Right forelimb (tissue), 1 donor: ENCODE results near the gene TMC1.
A peak's percentile ranks its signal among the peaks of the same experiment; 100 is the strongest.
"Not testable (repeated sequence)": the region's sequence is repeated elsewhere in the genome, so short reads cannot be mapped to it uniquely, and the experiment has no call there.

ENCODE experiments used
- DNase-seq: peaks from one replicate; pipeline ENCODE4 v3.0.0-alpha.2; 2018

Gene TMC1

DNA sequence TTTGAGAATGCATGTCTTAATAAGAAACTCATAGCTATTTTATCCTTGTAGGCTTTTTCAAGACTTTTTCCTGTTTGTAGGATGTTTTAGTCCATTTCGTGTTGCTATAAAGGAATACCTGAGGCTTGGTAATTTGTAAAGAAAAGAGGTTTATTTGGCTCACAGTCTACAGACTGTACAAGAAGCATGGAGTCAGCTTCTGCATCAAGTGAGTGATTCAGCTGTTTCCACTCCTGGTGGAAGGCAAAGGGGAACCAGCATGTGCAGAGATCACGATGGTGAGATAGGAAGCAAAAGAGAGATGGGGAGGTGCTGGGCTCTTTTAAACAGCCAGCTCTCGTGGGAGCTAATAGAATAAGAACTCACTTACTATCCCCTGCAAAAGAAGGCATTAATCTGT, 254.2 kb downstream of the TMC1 start:
- DNase-seq: no peak

DNA sequence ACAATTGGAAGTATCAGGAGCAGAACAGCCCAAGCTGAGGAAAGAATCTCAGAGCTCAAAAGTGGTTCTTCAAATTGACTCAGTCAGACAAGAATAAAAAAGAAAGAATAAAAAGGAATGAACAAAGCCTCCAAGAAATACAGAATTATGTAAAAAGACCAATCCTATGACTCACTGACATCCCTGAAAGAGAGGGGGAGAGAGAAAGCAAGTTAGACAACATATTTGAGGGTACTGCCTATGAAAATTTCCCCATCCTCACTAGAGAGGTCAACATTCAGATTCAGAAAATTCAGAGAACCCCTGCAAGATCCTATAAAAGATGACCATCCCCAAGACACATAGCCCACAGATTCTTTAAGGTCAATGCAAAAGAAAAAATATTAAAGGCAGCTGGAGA, 258.2 kb downstream of the TMC1 start:
- no peak for DNase-seq

DNA sequence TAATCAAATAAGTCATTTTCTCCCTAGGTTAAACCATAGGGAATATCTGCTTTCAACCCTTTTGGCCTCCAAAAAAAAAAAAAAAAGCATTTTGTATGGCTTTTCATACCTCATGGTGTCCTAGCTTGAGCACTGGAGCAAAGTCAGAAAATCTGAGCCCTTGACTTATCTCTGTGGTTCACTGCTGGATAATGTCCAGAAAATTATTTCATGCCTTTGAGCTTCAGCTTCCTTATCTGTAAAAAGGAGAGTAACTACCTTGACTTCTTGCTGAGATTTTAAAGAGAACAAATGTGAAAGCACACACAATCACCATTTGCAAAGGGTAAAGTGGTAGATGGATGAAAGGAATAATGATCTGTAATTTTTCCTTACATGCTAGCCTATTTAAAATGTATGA, 265.5 kb downstream of the TMC1 start:
- no peak for DNase-seq

DNA sequence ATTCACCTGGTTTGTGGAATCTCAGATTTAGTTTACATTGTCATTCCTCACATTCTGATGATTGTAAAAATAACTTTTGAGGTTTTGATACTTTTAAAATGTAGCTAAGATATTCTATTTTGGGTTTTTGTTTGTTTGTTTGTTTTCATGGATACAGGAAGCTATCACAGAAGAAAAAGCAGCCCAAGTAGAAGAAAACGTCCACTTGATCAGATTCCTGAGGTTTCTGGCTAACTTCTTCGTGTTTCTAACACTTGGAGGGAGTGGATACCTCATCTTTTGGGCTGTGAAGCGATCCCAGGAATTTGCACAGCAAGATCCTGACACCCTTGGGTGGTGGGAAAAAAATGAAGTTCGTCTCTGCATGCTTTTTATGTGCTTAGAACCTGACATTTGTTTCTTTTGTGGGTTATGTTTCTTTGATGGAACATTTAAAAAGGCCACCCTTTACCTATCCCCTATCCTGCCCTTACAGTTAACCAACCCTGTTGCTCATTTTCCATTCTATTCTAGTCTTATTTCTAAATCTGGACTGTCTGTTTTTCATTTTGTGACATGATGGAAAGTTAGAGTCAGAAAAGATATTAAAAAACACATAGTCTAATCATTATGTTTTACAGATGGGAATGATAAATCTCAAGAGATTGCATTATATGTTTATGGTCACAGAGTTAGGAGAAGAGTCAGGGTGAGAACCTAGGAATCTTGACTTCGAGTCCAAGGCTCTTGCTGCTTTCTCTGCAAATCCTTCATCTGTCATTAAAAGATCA, 267.7 kb downstream of the TMC1 start:
- DNase-seq: no peak

DNA sequence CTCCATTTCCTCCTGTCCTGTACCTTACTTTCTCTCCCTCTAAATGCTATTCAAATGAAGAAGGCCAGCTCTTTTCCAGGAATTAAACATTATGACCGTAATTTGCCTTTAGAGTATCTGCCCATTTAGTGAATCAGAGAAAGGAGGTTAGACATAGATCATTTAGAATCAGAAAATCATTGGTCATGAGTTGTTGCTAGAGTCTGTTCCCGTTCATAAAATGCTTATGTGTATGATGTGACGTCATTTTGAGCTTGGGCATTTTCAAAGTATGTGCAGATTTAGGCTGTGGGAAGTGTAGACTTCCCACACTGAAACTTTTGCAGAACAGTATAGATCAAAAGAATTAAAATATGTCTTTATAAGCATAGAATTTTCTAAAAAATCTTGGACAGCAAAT, 268.5 kb downstream of the TMC1 start:
- no peak for DNase-seq

DNA sequence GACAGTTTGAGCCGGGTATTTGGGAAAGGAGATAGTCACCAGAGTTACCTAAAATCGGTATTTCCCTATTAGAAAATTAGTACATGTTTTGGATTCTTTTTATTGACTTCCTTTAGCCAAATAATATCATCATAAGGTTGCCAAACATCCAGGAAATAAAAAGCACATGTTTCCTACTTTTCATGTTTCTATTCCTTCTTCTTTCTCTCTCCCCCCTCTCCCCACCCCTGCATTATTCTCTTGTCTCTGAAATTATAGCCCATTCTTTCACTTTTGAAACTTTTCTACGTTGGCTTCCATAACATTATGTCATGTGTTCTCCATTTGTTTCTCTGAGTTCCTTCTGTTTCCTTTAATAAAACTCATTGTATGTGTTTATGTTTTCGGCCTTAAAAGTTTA, 269.6 kb downstream of the TMC1 start:
- DNase-seq: no peak

DNA sequence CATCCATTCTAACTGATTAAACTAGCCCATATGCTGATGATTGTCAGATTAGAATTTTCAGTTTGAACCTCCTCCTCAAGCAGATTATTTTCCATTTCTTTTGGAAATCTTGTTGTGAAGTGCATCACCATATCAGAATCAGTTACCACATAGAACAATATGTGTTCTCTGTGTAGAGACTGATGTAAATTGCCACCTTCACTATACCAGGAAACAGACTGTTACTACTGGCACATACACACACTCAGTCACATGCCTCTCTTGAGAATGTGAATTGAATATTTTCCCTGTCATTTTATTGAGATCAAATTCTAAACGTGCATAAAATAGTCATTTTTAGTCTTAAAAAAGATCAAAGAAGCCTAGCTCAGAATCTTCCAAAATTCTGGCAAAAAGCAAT, 270.0 kb downstream of the TMC1 start:
- no peak for DNase-seq

DNA sequence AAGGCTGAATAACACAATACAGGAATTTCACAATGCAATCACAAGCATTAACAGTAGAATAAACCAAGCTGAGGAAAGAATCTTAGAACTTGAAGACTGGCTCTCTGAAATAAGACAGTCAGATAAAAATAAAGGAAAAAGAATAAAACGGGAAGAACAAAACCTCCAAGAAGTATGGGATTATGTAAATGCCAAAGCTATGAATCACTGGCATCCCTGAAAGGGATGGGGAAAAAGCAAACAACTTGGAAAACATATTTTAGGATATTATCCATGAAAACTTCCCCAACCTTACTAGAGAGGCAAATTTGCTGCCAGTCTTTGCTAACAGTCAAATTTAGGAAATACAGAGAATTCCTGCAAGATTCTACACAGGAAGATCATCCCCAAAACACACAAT, 273.5 kb downstream of the TMC1 start:
- DNase-seq: no peak

DNA sequence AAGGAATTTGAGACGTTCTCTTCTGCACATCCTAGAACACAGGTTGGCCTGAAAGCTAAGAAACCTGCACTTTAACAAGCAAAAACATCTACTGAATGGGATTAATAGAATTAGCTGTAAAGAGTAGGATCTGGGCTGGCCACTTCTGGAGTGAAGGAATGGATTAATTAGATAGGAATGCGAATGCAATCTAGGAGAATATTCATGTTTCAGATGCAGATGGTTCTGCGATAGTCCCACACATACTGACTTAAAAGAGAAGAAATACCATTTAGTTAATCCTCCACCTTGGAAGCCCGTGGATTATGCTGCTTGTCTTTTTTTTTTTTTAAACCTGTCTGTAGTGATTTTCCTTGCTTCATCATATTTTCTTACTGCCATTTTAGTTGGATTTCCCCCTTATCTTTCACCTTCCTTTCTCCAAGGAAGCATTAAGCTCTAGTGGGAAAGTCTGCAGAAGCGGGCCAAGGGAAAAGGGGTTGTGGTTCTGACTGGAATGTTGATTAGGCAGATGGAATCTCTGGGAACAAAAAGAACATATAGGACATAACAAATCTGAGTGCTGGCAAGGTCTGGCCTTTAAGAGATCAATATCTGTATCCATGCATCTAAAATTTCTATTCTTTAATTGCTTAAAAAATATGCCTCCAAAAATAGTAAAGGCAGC, 279.1 kb downstream of the TMC1 start:
- DNase-seq: no peak

DNA sequence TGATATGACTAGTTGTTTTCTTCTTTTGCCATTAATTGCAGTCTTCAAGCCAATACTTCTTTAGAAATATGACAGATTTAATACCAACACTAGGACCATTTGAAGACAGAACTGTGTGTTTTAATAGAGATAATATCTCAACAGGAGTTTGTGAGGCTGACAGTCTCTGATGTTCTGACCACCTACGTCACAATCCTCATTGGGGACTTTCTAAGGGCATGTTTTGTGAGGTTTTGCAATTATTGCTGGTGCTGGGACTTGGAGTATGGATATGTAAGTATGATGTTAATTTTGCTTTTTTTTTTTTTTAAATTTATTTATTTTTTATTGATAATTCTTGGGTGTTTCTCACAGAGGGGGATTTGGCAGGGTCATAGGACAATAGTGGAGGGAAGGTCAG, 283.8 kb downstream of the TMC1 start:
- DNase-seq: no peak

DNA sequence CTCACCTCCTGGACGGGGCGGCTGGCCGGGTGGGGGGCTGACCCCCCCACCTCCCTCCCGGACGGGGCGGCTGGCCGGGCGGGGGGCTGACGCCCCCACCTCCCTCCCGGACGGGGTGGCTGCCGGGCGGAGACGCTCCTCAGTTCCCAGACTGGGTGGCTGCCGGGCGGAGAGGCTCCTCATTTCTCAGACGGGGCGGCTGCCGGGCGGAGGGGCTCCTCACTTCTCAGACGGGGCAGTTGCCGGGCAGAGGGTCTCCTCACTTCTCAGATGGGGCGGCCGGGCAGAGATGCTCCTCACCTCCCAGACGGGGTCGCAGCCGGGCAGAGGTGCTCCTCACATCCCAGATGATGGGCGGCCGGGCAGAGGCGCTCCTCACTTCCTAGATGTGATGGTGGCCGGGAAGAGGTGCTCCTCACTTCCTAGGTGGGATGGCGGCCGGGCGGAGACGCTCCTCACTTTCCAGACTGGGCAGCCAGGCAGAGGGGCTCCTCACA, 285.0 kb downstream of the TMC1 start:
- not testable (repeated sequence) for DNase-seq

DNA sequence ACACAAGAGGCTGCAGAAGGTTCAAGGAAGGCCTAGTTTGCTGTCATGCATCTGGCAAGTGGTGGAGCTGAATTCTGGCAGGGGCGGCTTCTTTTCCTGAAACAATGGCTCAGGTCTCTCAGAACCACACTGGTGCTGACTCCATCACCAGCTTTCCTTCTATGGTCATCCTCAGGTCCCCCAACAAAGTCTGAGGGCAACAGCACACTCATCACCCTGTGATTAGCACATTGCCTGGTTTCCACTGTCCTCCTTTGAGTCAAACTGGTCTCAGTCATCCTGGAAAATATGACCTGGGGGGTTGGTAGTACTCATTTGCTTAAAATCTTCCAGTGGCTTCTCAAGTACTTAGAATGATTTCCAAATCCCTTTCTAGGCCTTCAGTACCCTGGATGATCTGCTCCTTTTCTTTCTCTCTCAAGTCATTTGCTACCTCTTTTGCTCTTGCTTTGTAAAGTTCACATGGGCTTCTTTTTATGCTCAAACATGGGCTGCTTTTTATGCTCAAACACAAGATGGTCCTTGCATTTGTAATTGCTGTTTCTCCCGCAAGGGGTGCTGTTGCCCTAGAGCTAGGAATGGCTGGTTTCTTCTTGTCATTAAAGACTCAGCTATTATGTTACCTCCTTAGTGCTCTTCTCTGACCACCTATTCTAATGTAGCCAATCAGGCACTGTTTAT, 286.5 kb downstream of the TMC1 start:
- DNase-seq: no peak

DNA sequence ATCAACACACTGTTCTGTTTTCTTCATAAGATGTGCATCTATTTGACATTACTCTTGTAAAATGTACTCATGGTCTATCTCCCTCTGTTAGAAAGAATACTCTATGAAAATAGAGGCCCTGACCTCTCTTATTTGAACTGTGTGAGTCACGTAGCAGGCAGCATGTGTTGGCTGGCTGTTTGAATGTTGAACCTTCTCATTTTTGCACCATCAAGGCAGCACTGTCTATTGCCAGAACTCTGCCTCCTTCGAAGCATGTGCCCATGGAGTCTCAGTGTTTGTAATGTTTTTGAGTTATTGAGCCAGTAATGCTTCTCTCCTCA, 287.0 kb downstream of the TMC1 start:
- no peak for DNase-seq

DNA sequence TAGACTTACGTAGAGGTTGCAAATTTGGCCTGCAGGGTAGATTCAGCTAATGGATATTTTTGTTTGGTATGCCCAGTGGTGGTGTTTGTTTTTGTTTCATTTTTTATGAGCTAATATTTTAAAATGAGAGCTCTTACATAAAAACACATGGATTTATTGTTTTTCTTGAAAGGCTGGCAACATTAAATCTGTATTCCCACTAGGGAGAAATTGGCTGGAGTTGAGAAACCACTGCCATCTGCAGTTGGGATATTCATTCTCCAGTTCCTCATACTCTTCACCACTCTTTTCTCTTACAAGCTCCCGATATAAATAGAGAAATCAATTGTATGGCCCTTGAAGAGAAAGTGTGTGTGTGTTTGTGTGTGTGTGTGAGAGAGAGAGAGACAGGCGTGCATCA, 288.2 kb downstream of the TMC1 start:
- DNase-seq: no peak

DNA sequence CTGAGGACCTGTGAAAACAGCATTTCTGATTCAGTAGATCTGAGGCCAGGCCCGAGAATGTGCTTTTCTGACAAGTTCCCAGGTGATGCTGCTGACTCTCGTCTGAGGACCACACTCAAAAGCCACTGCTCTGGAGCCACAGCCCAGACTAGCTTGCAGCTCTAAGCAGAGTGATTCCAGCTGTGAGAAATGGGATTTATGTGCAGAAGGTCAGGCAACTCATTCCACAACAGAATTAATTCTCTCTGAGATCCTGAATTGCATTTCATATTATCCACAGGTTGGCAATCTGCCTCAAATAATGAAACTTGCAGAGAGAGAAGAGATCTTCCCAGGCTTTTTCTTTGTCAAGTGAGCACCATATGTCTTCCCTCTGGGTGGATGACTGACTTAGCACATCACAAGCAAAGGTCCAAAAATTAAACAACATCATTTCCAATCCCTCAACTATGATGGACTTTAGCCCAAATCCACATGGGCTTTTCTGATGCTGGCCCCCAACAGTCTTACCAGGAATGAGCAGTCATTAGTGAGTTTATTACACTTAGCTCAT, 291.2 kb downstream of the TMC1 start:
- DNase-seq: peak; percentile 49

DNA sequence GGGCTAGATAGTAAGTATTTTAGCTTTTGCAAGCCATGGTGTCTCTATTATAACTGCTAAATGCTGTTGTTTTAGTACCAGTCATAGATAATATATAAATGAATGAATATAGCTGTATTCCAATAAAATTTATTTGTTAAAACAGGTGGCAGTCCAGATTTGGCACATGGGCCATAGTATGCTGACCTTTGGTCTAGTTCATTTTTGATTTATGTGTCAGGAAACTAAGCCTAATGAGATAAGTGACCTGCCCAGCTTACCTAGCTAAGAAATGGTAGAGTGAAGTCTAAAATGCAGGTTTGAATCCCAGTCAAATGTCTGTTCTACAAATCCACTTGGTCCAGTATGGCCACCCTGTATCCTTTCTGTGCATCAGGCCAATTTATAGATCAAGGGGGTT, 292.1 kb downstream of the TMC1 start:
- DNase-seq: no peak

DNA sequence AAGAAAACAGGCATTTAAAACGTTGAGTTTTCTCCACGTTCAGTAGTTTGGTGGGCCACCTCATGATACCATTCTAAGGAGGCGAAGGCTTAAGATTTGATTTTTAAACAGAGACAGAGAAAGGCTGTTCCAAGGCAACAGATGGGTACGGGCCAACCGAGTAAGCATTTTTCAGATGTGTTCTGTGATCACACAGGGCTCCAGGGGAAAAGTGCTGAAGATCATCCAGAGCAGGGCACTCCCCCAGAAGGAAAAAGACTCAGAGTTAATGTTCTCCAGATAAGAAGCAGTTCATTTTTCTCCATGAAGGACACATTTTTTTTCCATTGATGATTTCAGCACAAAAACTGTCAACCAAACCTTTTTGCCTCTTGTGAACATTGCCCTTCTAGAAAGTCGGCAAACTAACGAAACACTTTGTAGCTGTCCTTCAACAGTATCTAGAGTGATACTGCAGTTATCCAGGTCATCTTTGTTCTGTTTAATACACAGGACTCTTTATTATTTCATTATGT, 292.7 kb downstream of the TMC1 start:
- DNase-seq: no peak

DNA sequence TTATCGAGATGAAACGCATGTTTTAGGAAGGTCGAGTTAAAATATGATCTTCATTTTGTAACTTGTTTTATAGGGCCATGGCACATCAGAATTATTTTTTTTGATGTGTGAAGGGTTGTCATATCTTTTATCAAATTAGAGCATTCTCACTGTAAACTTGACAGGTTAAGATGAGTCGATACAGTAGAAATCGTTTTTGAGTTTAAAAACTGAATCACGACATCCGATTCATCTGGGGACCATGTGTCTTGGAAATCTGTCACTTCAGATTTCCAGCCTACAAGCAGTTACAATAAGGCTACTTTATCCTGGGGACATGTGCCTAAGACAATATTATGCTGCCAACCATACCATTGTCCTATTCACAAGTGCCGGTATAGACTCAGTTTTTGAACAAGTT, 295.3 kb downstream of the TMC1 start:
- no peak for DNase-seq

DNA sequence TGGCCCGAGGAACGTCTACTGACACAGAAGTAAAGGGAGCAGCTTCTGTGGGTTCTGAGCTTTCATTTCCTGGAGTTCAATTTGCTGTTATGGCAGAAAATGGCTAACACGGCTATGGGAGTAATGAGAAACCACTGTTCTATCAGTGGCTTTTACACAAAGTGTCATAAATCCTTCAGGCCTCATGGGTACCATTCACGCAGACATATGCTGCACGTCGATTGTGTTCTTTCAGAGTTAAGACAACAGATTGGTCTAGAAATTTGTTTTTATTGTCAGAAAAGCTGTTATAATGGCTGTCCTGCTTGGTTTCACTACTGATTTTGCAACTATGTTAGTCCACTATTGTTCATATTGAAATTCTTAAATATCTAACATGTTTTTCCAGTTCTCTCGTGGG, 296.0 kb downstream of the TMC1 start:
- no peak for DNase-seq

DNA sequence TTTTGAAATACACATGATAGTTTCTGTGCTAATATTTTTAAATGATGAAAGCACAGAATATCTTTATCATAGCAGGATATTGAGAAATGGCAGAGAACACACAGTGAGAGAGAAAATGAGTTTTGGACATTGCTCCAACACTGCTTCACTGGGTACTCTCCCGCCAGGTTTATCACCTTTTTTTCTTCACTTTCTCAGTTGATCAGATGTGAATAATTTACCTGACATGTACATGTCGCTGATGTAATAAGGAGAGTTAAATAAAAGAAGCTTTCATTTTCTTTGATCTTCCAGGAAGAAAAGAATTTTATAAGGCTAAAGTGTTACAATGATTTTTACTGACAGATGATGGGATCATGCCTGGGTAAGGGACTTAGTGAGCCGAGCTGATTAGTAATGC, 297.0 kb downstream of the TMC1 start:
- no peak for DNase-seq

DNA sequence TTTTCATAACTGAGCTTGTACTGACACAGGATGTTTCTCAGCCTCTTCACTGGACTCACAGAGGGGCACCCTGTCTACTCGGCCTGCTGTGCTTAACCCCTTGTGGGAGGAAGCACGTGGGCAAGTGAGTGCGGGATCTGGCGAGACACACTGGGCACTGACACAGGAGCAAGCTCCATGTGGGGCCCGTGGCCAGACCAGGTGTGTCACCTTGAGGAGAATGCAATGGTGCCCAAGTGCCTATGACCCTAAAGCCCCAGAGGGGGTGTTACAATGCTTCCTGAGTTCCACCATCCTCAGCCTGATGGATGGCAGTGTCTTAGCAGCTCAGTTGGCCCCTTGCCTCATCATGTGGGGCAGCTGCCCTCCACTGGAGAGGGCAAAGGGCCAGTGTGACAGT, 302.6 kb downstream of the TMC1 start:
- no peak for DNase-seq

DNA sequence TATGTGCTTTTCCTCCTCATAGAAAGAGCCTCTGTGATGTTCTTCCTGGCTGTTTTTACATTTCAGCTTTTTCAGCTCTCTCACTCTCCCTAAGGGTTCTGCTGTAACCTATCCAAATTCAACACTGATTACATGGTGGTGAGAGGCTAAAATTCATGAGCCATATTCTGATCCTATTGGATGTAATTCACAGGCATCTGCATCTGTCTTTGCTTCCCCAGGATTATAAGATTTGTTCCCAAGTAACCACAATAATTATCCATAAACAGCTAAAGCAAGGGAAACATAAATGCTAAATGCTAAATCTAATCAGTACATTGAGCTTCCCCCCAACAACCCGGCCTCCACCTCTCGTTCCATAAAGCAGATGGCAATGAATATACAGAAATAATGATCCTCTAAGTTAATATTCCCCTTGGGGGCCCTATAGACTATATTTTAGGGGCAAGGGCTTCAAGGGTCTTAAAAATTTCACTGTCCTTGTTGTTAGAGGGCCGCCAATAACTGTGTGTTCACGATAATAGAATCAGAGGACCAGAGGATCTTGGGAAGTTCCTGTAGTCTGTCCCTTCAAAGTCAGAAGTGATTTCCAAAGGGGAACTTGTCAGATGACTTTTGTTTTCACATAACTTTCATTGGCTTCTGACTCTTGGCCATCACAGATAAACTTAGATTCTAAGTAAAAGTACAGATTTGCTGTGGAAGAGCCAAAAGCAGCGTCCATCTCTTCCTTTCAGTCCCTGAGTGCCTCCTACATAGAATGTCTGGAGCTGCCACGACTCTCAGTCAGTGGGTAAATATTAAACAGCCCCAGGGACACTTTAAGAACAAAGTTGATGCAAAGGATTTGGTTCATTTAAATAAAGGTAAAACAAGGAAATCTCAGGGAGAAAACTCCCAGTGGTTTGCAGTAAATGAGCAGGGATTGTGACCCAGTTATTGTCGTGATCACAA, 305.9 kb downstream of the TMC1 start:
- peak; percentile 52 for DNase-seq
